Chondrocyte (in vitro differentiated cells): ENCODE results near the gene PDE5A. TPM values are rescaled to one million over a fixed set of nuclear protein-coding genes. Genes with fewer than 3 reads are reported as not detected.

Experiments used
- DNase-seq: peaks from one replicate; pipeline ENCODE4 v3.0.0; 2021; ENCODE audit warnings: mixed read lengths, low spot score
- H3K27ac Mint-ChIP-seq: one replicate; pipeline ENCODE4 v1.8.0; 2021; ENCODE audit warnings: mild to moderate bottlenecking, moderate library complexity, mixed read lengths; ENCODE audit not compliant: unreplicated experiment
- H3K27me3 Mint-ChIP-seq: 2 replicates; pipeline ENCODE4 v1.8.0; 2021; ENCODE audit warnings: low read depth, mixed read lengths
- H3K36me3 Mint-ChIP-seq: 2 replicates; pipeline ENCODE4 v1.8.0; 2021; ENCODE audit warnings: low read depth, mixed read lengths
- H3K4me1 Mint-ChIP-seq: 2 replicates; pipeline ENCODE4 v1.8.0; 2021; ENCODE audit warnings: low read depth, mild to moderate bottlenecking, mixed read lengths
- H3K4me3 Mint-ChIP-seq: one replicate; pipeline ENCODE4 v1.8.0; 2021; ENCODE audit warnings: mild to moderate bottlenecking, moderate library complexity, mixed read lengths; ENCODE audit not compliant: unreplicated experiment
- H3K9me3 Mint-ChIP-seq: 2 replicates; pipeline ENCODE4 v1.8.0; 2021; ENCODE audit warnings: low read depth, mixed read lengths
- CTCF ChIP-seq: fragments of 200-600 bp; sonication (generic); IDR thresholded peaks from 2 replicates; pipeline ENCODE4 v1.5.0; 2021; ENCODE audit warnings: antibody characterized with exemption, mild to moderate bottlenecking, moderate library complexity
- total RNA-seq: library from RNA; stranded (reverse); gene quantifications from 3 replicates; pipeline ENCODE4 v1.2.1, GENCODE V29; 2021

The PDE5A gene
- total RNA-seq, 1 donor from 2014 or later, result 21.8 TPM

GRCh38 chr4:119493419-119493818 lies 135.2 kb downstream of the PDE5A start:
- Mint-ChIP-seq H3K27ac (no peak overlapping the region), H3K27me3 (no peaks in the 10 kb centered on the region), H3K4me1 (peaks cover 7% of the 10 kb centered on the region), H3K9me3 (no peaks in the 10 kb centered on the region), H3K4me3 (no peak overlapping the region), H3K36me3 (peaks cover 5% of the 10 kb centered on the region)
- TF ChIP-seq CTCF, result peak; percentile 77
- no peak for DNase-seq

- peaks cover 15% of the 10 kb centered on the region for H3K9me3 Mint-ChIP-seq
- no peaks in the 10 kb centered on the region for H3K27me3 Mint-ChIP-seq
- no peak for DNase-seq
- H3K4me1 Mint-ChIP-seq, result no peaks in the 10 kb centered on the region
- H3K27ac Mint-ChIP-seq, result no peak overlapping the region
- no peak overlapping the region for H3K4me3 Mint-ChIP-seq
- peaks cover 7% of the 10 kb centered on the region for H3K36me3 Mint-ChIP-seq
- peak; percentile 69 for TF ChIP-seq CTCF
Observed at GRCh38 chr4:119490335-119490734, 138.3 kb downstream of the PDE5A start.

GRCh38 chr4:119489305-119489704 lies 139.3 kb downstream of the PDE5A start:
- Mint-ChIP-seq H3K36me3 (peaks cover 9% of the 10 kb centered on the region), H3K4me3 (no peak overlapping the region), H3K9me3 (peaks cover 20% of the 10 kb centered on the region), H3K4me1 (no peaks in the 10 kb centered on the region), H3K27me3 (no peaks in the 10 kb centered on the region), H3K27ac (no peak overlapping the region)
- no peak for DNase-seq
- no peak for TF ChIP-seq CTCF

- no peak for TF ChIP-seq CTCF
- Mint-ChIP-seq H3K27ac (no peak overlapping the region), H3K36me3 (peaks cover 27% of the 10 kb centered on the region), H3K9me3 (peaks cover 28% of the 10 kb centered on the region), H3K4me1 (no peaks in the 10 kb centered on the region), H3K4me3 (no peak overlapping the region), H3K27me3 (no peaks in the 10 kb centered on the region)
- no peak for DNase-seq
Observed at GRCh38 chr4:119480331-119480730, 148.3 kb downstream of the PDE5A start.

- Mint-ChIP-seq H3K4me3 (no peak overlapping the region), H3K36me3 (peaks cover 27% of the 10 kb centered on the region), H3K27me3 (no peaks in the 10 kb centered on the region), H3K27ac (no peak overlapping the region), H3K4me1 (no peaks in the 10 kb centered on the region), H3K9me3 (peaks cover 26% of the 10 kb centered on the region)
- no peak for TF ChIP-seq CTCF
- no peak for DNase-seq
Observed at GRCh38 chr4:119479835-119480234, 148.8 kb downstream of the PDE5A start.
